ENCODE data around the gene FNDC3B.

DNA sequence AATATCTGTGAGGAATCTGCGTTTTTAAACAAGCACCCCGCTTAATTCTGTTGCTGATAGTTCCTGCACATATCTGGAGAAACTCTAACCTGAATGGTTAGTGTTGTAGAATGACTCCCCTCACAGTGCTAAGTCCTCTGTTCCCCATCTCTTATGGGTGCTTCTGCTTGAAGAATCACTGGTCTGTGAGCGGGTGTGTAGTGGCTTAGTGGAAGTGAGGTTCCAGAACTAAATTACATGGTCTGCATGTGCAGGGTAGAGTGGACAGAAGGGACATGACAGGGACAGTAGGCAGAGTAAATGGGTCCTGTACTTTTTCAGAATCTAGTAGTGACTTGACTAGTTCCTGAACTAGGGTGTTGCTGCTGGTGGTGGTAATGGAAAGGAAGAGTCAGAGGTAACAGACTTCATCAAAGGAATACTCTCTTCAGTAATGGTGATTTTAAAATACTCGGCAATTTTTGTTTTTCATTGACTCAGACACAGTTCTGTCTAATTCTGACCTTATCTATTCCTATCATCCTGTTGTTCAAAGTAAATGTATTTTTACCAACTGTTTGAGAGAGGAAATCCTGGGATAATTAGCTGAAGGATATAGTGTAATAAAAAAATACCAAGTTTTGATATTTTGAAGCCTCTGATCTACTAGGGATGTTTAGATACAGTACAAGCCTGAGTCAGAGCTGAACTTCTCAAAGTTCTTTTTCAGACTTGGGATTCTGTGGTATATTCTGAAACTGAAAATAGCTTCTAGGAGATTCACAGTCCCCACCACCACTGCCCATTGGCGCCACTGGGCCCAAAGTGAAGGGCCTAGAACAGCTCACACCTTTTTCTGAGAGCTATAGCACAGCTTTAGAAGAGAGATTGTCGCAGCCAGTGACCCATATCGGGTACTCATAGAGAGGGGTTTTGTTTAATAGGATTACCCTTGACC, 55.5 kb downstream of the FNDC3B start:
- TF ChIP-seq POLR2AphosphoS5 (IDR thresholded peaks at IDR 0.05; ENCODE audit: low read depth, low read length) (no peak), CTCF (IDR thresholded peaks at IDR 0.05) (peak; percentile 27; the same call in 1 of the 2 replicates), REST (IDR thresholded peaks at IDR 0.05; ENCODE audit: insufficient read depth in 1 of 2, low read depth in 2 of 2, low read length in 1 of 2) (no peak), SIN3A (IDR thresholded peaks at IDR 0.05; ENCODE audit: borderline replicate concordance, insufficient read depth, low read depth, low read length) (no peak), TCF7L2 (IDR thresholded peaks at IDR 0.05; ENCODE audit: low read depth, low read length) (no peak)
